ENCODE results near the gene USP20.
A peak's percentile ranks its signal among the peaks of the same experiment; 100 is the strongest.

USP20 gene

GRCh38 chr9:129810116-129810515 lies 25.1 kb upstream of the USP20 start:
- no peaks in the 10 kb centered on the region for H3K4me1 ChIP-seq (ENCODE audit: insufficient read depth, low read length)
- H3K27me3 ChIP-seq (ENCODE audit: control insufficient read depth in 1 of 2, insufficient read depth in 2 of 2, low read length in 2 of 2) = no peaks in the 10 kb centered on the region
- no peak overlapping the region for H3K4me3 ChIP-seq (ENCODE audit: low read depth in 1 of 2, low read length in 2 of 2)
- H3K36me3 ChIP-seq (ENCODE audit: insufficient read depth, low read length) = peaks cover 12% of the 10 kb centered on the region
- H3K27ac ChIP-seq (ENCODE audit: low read depth, low read length) = no peak overlapping the region
- H3K9ac ChIP-seq (ENCODE audit: low read length) = no peak overlapping the region
- no peaks in the 10 kb centered on the region for H3K9me3 ChIP-seq (ENCODE audit: low read length)

GRCh38 chr9:129810788-129811187 lies 24.5 kb upstream of the USP20 start:
- H3K36me3 ChIP-seq (ENCODE audit: insufficient read depth, low read length) = peaks cover 19% of the 10 kb centered on the region

GRCh38 chr9:129811967-129812363 lies 23.3 kb upstream of the USP20 start:
- Histone ChIP-seq H3K4me1 (ENCODE audit: insufficient read depth, low read length) (no peaks in the 10 kb centered on the region), H3K9me3 (ENCODE audit: low read length) (no peaks in the 10 kb centered on the region), H3K4me3 (ENCODE audit: low read depth in 1 of 2, low read length in 2 of 2) (no peak overlapping the region), H3K36me3 (ENCODE audit: insufficient read depth, low read length) (peaks cover 30% of the 10 kb centered on the region), H3K27ac (ENCODE audit: low read depth, low read length) (no peak overlapping the region), H3K27me3 (ENCODE audit: control insufficient read depth in 1 of 2, insufficient read depth in 2 of 2, low read length in 2 of 2) (no peaks in the 10 kb centered on the region), H3K9ac (ENCODE audit: low read length) (no peak overlapping the region)

More at GRCh38 chr9:129810788-129811187, 24.5 kb upstream of the USP20 start:
- Histone ChIP-seq H3K4me1 (ENCODE audit: insufficient read depth, low read length) (no peaks in the 10 kb centered on the region), H3K4me3 (ENCODE audit: low read depth in 1 of 2, low read length in 2 of 2) (no peak overlapping the region), H3K27me3 (ENCODE audit: control insufficient read depth in 1 of 2, insufficient read depth in 2 of 2, low read length in 2 of 2) (no peaks in the 10 kb centered on the region), H3K9ac (ENCODE audit: low read length) (no peak overlapping the region), H3K9me3 (ENCODE audit: low read length) (no peaks in the 10 kb centered on the region), H3K27ac (ENCODE audit: low read depth, low read length) (no peak overlapping the region)

GRCh38 chr9:129812385-129812784 lies 22.9 kb upstream of the USP20 start:
- Histone ChIP-seq H3K4me3 (ENCODE audit: low read depth in 1 of 2, low read length in 2 of 2) (no peak overlapping the region), H3K4me1 (ENCODE audit: insufficient read depth, low read length) (no peaks in the 10 kb centered on the region), H3K27ac (ENCODE audit: low read depth, low read length) (no peak overlapping the region), H3K9me3 (ENCODE audit: low read length) (no peaks in the 10 kb centered on the region), H3K27me3 (ENCODE audit: control insufficient read depth in 1 of 2, insufficient read depth in 2 of 2, low read length in 2 of 2) (no peaks in the 10 kb centered on the region), H3K9ac (ENCODE audit: low read length) (no peak overlapping the region), H3K36me3 (ENCODE audit: insufficient read depth, low read length) (peaks cover 33% of the 10 kb centered on the region)

DNA sequence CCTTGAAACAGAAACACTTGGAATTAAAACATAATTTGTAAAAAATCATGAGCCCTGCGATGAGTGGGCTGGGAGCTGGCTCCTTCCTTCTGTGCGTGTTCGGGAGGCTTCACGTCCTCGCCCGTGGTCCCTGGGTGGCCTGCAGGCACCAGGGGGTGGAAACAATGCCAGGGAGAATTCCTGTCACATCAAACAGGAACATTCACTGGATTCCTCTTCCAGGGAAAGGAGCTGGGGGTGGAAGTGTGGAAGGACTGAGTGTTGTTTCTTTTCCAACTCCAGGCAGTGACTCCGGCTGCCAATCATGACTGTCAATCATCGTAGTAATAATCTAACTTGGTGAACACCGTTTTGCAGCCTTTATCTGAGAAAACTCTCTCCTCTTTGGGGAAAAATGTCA lies 21.6 kb upstream of the USP20 start:
- Histone ChIP-seq H3K9me3 (ENCODE audit: low read length) (no peaks in the 10 kb centered on the region), H3K27ac (ENCODE audit: low read depth, low read length) (no peak overlapping the region), H3K9ac (ENCODE audit: low read length) (no peak overlapping the region), H3K4me1 (ENCODE audit: insufficient read depth, low read length) (no peaks in the 10 kb centered on the region), H3K4me3 (ENCODE audit: low read depth in 1 of 2, low read length in 2 of 2) (no peak overlapping the region), H3K27me3 (ENCODE audit: control insufficient read depth in 1 of 2, insufficient read depth in 2 of 2, low read length in 2 of 2) (no peaks in the 10 kb centered on the region), H3K36me3 (ENCODE audit: insufficient read depth, low read length) (peaks cover 43% of the 10 kb centered on the region)

DNA sequence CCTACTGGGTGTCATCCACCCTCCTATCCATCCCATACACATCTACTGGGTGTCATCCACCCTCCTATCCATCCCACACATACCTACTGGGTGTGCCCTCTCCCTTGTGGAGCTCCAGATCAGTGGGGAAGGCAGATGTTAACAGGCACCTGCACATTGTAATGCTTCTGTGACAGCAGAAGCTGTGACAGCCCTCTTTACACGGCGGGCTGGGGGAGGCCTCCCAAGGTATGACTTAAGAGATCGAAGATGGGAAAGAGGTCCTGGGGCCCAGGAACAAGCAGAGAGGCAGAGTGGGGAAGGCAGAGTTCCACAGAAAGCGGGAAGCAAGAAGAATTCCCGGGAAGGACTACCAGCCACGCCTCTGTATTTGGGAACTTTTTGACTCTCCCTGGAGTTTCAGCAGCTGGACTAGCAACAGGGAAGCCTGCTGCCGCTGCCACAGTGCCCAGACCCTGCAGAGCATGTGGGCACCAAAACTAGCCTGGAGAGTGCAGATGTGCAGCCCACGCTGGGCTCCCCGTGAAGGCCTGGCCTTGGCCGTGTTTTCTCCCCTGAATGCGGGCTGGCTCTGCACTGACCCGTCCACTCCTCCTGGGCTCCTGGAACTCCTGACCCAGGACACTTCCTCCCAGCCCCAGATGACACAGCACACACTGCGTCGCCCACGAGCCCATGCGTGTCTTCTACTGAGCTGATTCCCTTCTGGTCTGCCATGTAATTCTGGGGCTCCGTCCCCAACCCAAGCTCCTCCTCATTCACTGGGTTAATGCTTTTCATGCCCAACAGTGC lies 20.6 kb upstream of the USP20 start:
- Histone ChIP-seq H3K27me3 (ENCODE audit: control insufficient read depth in 1 of 2, insufficient read depth in 2 of 2, low read length in 2 of 2) (no peaks in the 10 kb centered on the region), H3K9me3 (ENCODE audit: low read length) (no peaks in the 10 kb centered on the region), H3K36me3 (ENCODE audit: insufficient read depth, low read length) (peaks cover 43% of the 10 kb centered on the region), H3K9ac (ENCODE audit: low read length) (no peak overlapping the region), H3K4me3 (ENCODE audit: low read depth in 1 of 2, low read length in 2 of 2) (no peak overlapping the region), H3K27ac (ENCODE audit: low read depth, low read length) (no peak overlapping the region), H3K4me1 (ENCODE audit: insufficient read depth, low read length) (no peaks in the 10 kb centered on the region)

DNA sequence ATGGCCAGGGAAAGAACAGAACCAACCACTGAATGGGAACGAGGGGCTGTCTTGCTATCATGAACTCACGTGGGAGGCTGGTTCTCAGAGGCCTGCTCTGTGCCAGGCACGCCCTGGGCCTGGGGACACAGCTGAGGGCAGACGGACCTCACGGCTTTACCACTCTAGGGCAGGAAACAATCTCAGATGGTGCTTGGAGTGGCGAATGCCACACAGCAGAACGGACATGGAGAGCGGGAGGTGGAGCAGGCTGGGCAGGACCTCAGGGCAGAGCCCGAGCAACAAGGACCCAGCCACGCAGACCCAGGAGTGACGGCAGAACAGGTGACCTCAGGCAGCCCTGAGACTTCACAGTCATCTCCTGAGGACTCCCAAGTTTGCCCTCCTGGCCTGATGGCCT lies 20.0 kb upstream of the USP20 start:
- Histone ChIP-seq H3K4me3 (ENCODE audit: low read depth in 1 of 2, low read length in 2 of 2) (no peak overlapping the region), H3K4me1 (ENCODE audit: insufficient read depth, low read length) (no peaks in the 10 kb centered on the region), H3K36me3 (ENCODE audit: insufficient read depth, low read length) (peaks cover 43% of the 10 kb centered on the region), H3K27ac (ENCODE audit: low read depth, low read length) (no peak overlapping the region), H3K9ac (ENCODE audit: low read length) (no peak overlapping the region), H3K9me3 (ENCODE audit: low read length) (no peaks in the 10 kb centered on the region), H3K27me3 (ENCODE audit: control insufficient read depth in 1 of 2, insufficient read depth in 2 of 2, low read length in 2 of 2) (no peaks in the 10 kb centered on the region)

GRCh38 chr9:129816501-129817435 lies 18.5 kb upstream of the USP20 start:
- Histone ChIP-seq H3K36me3 (ENCODE audit: insufficient read depth, low read length) (peaks cover 48% of the 10 kb centered on the region), H3K4me3 (ENCODE audit: low read depth in 1 of 2, low read length in 2 of 2) (no peak overlapping the region), H3K9ac (ENCODE audit: low read length) (no peak overlapping the region), H3K4me1 (ENCODE audit: insufficient read depth, low read length) (no peaks in the 10 kb centered on the region), H3K27me3 (ENCODE audit: control insufficient read depth in 1 of 2, insufficient read depth in 2 of 2, low read length in 2 of 2) (no peaks in the 10 kb centered on the region), H3K9me3 (ENCODE audit: low read length) (no peaks in the 10 kb centered on the region), H3K27ac (ENCODE audit: low read depth, low read length) (no peak overlapping the region)

- no peaks in the 10 kb centered on the region for H3K27me3 ChIP-seq (ENCODE audit: control insufficient read depth in 1 of 2, insufficient read depth in 2 of 2, low read length in 2 of 2)
- H3K9me3 ChIP-seq (ENCODE audit: low read length) = no peaks in the 10 kb centered on the region
- peaks cover 7% of the 10 kb centered on the region for H3K4me1 ChIP-seq (ENCODE audit: insufficient read depth, low read length)
- H3K36me3 ChIP-seq (ENCODE audit: insufficient read depth, low read length) = peaks cover 29% of the 10 kb centered on the region
- H3K27ac ChIP-seq (ENCODE audit: low read depth, low read length) = no peak overlapping the region
- H3K4me3 ChIP-seq (ENCODE audit: low read depth in 1 of 2, low read length in 2 of 2) = peak overlapping the region; percentile 38 to 45
- H3K9ac ChIP-seq (ENCODE audit: low read length) = peak overlapping the region; percentile 57
Observed at GRCh38 chr9:129822898-129823541, 12.2 kb upstream of the USP20 start.

GRCh38 chr9:129823542-129823934 lies 11.7 kb upstream of the USP20 start:
- peaks cover 7% of the 10 kb centered on the region for H3K4me1 ChIP-seq (ENCODE audit: insufficient read depth, low read length)
- H3K9me3 ChIP-seq (ENCODE audit: low read length) = no peaks in the 10 kb centered on the region
- peak overlapping the region; percentile 52 for H3K27ac ChIP-seq (ENCODE audit: low read depth, low read length)
- no peak overlapping the region for H3K9ac ChIP-seq (ENCODE audit: low read length)
- H3K36me3 ChIP-seq (ENCODE audit: insufficient read depth, low read length) = peaks cover 27% of the 10 kb centered on the region
- H3K4me3 ChIP-seq (ENCODE audit: low read depth in 1 of 2, low read length in 2 of 2) = peak overlapping the region; percentile 58 to 91
- H3K27me3 ChIP-seq (ENCODE audit: control insufficient read depth in 1 of 2, insufficient read depth in 2 of 2, low read length in 2 of 2) = no peaks in the 10 kb centered on the region

DNA sequence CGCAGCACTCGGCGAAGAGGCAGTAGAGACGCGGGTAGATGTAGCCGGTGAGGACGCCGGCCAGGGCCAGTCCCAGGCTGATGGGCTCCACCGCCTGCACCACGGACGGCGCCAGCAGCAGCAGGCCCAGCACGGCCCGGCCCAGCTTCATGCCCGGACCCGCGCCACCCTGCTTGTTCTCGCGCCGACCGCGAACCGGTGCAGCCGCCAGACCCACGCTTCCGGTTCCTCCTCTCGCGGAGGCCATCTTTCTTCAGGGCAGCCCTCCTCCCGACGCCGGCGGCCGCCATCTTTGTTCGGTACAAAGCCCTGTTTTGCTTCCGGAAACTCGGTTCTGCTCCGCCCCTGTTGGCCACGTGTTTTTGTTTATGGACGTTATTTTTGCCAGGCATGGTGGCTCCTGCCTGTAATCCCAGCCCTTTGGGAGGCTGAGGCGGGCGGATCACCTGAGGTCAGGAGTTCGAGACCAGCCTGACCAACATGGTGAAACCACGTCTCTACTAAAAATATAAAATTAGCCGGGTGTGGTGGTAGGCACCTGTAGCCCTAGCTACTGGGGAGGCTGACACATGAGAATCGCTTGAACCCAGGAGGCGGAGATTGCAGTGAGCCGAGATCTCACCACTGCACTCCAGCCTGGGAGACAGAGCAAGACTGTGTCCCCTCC lies 11.2 kb upstream of the USP20 start, which contains the start of gene TOR1A:
Gene TOR1A, minus strand, starts transcription at position 202 of the 667 bp plus-strand sequence. Its CDS starts 51 bp downstream, at position 151.
- no peaks in the 10 kb centered on the region for H3K27me3 ChIP-seq (ENCODE audit: control insufficient read depth in 1 of 2, insufficient read depth in 2 of 2, low read length in 2 of 2)
- no peaks in the 10 kb centered on the region for H3K9me3 ChIP-seq (ENCODE audit: low read length)
- peaks cover 7% of the 10 kb centered on the region for H3K4me1 ChIP-seq (ENCODE audit: insufficient read depth, low read length)
- peak within 1 kb of the TSS; percentile 57 for H3K9ac ChIP-seq (ENCODE audit: low read length)
- peak within 1 kb of the TSS; percentile 52 for H3K27ac ChIP-seq (ENCODE audit: low read depth, low read length)
- H3K36me3 ChIP-seq (ENCODE audit: insufficient read depth, low read length) = peaks cover 27% of the 10 kb centered on the region
- peak within 1 kb of the TSS; percentile 58 to 91 for H3K4me3 ChIP-seq (ENCODE audit: low read depth in 1 of 2, low read length in 2 of 2)

All from muscle layer of colon (tissue), 2 donors.